H1 (cell line): ENCODE data around the gene PDE3A. TPM values are rescaled to one million over a fixed set of nuclear protein-coding genes. Genes with fewer than 3 reads are reported as not detected.

ENCODE experiments used
- CTCF ChIA-PET: fragments of 300-600 bp; sonication (Branson Sonifier 250); formaldehyde crosslinking; loops from one replicate; lab custom pipeline; 2021; ENCODE audit not compliant: partially characterized antibody; lab: Charles Lee
- POLR2A ChIA-PET: fragments of 300-600 bp; sonication (Branson Sonifier 250); formaldehyde crosslinking; loops from one replicate; lab custom pipeline; 2021; ENCODE audit warnings: inconsistent platforms; ENCODE audit not compliant: partially characterized antibody; lab: Charles Lee
- DNase-seq, 2 experiments: peaks; one replicate each; pipeline versions ENCODE4 v3.0.0 to v3.0.0-alpha.2; 2010 to 2022; ENCODE audit warnings: low spot score in 2 of 2, low read depth in 1 of 2, mixed read lengths in 1 of 2
- FAIRE-seq: peaks from 2 replicates; lab custom pipeline; 2011; peaks lifted over from hg19 to GRCh38; lab: Jason Lieb, UNC
- H2AFZ ChIP-seq: 2 replicates; pipeline ENCODE4 v1.8.1; 2012; ENCODE audit warnings: low read length, inconsistent platforms
- H2AK5ac ChIP-seq: 2 replicates; pipeline ENCODE4 v1.6.1; 2013; ENCODE audit warnings: low read depth, low read length
- H2BK120ac ChIP-seq: replicated peaks from 2 replicates; pipeline ENCODE3; 2013; ENCODE audit warnings: low read depth, low read length, inconsistent platforms
- H2BK12ac ChIP-seq: 2 replicates; pipeline ENCODE4 v1.6.1; 2013; ENCODE audit warnings: low read depth, low read length
- H2BK15ac ChIP-seq: 2 replicates; pipeline ENCODE4 v1.6.1; 2013; ENCODE audit warnings: low read length
- H2BK20ac ChIP-seq: 2 replicates; pipeline ENCODE4 v1.6.1; 2013; ENCODE audit warnings: low read length
- H2BK5ac ChIP-seq: 2 replicates; pipeline ENCODE4 v1.6.1; 2013; ENCODE audit warnings: low read depth, low read length
- H3K14ac ChIP-seq: 2 replicates; pipeline ENCODE4 v1.6.1; 2013; ENCODE audit warnings: inconsistent platforms; ENCODE audit not compliant: insufficient read length
- H3K18ac ChIP-seq: 2 replicates; pipeline ENCODE4 v1.6.1; 2013; ENCODE audit warnings: low read length; ENCODE audit errors: extremely low read depth
- H3K23ac ChIP-seq: 2 replicates; pipeline ENCODE4 v1.6.1; 2013; ENCODE audit warnings: inconsistent platforms; ENCODE audit not compliant: insufficient read length
- H3K23me2 ChIP-seq: 2 replicates; pipeline ENCODE4 v1.6.1; 2013; ENCODE audit warnings: low read depth, low read length
- H3K27ac ChIP-seq: 2 replicates; pipeline ENCODE4 v1.6.1; 2011; ENCODE audit warnings: low read depth, low read length, inconsistent platforms
- H3K27me3 ChIP-seq, 4 experiments: replicated peaks in 1 of 4; 1 replicate in 1 of 4; 2 replicates in 3 of 4; pipeline versions ENCODE4 v1.6.1 to v1.8.1; 2011 to 2013; ENCODE audit warnings: low read length in 3 of 4, mild to moderate bottlenecking in 3 of 4, inconsistent platforms in 2 of 4, mixed read lengths in 2 of 4, moderate library complexity in 1 of 4; ENCODE audit not compliant: control insufficient read depth in 3 of 4, insufficient read depth in 3 of 4; ENCODE audit errors: extremely low read depth in 1 of 4
- H3K36me3 ChIP-seq, 4 experiments: 2 replicates each; pipeline versions ENCODE4 v1.6.1 to v1.8.1; 2011 to 2013; ENCODE audit warnings: mild to moderate bottlenecking in 4 of 4, low read length in 3 of 4, moderate library complexity in 2 of 4, control low read depth in 1 of 4, inconsistent platforms in 1 of 4; ENCODE audit not compliant: insufficient read depth in 4 of 4, control insufficient read depth in 2 of 4
- H3K4ac ChIP-seq: replicated peaks from 2 replicates; pipeline ENCODE3; 2013; ENCODE audit warnings: low read length, low read depth, mixed read lengths, inconsistent platforms; ENCODE audit not compliant: insufficient read length
- H3K4me1 ChIP-seq, 4 experiments: replicated peaks in 1 of 4; 1 replicate in 1 of 4; 2 replicates in 3 of 4; pipeline versions ENCODE4 v1.6.1 to v1.8.1; 2011 to 2013; ENCODE audit warnings: low read length in 3 of 4, inconsistent platforms in 2 of 4, mixed read lengths in 1 of 4; ENCODE audit not compliant: insufficient read depth in 4 of 4, control insufficient read depth in 3 of 4
- H3K4me2 ChIP-seq, 2 experiments: 2 replicates each; pipeline versions ENCODE4 v1.6.1 to v1.8.1; 2011 to 2013; ENCODE audit warnings: low read depth in 2 of 2, low read length in 2 of 2, control low read depth in 1 of 2, inconsistent platforms in 1 of 2, mild to moderate bottlenecking in 1 of 2; ENCODE audit not compliant: insufficient read depth in 1 of 2
- H3K4me3 ChIP-seq, 4 experiments: fragments of 200-600, 300-600 bp in 1 of 4; sonication (generic), shearing (Covaris generic), sonication (Bioruptor Twin) in 1 of 4; 2 replicates each; pipeline versions ENCODE4 v1.5.1 to v1.8.1; 2011 to 2016; ENCODE audit warnings: low read length in 4 of 4, low read depth in 3 of 4, control low read depth in 2 of 4, inconsistent platforms in 2 of 4, mild to moderate bottlenecking in 2 of 4, mixed read lengths in 1 of 4, moderate library complexity in 1 of 4; ENCODE audit not compliant: insufficient read depth in 2 of 4; ENCODE audit errors: extremely low read depth in 1 of 4
- H3K56ac ChIP-seq: replicated peaks from 2 replicates; pipeline ENCODE3; 2013; ENCODE audit warnings: low read depth, mild to moderate bottlenecking, mixed read lengths, low read length, inconsistent platforms; ENCODE audit not compliant: insufficient read length
- H3K79me1 ChIP-seq: 2 replicates; pipeline ENCODE4 v1.6.1; 2013; ENCODE audit warnings: low read depth, low read length, control low read depth
- H3K79me2 ChIP-seq, 2 experiments: 2 replicates each; pipeline versions ENCODE4 v1.6.1 to v1.8.1; 2012 to 2013; ENCODE audit warnings: low read length in 2 of 2, mild to moderate bottlenecking in 2 of 2, inconsistent platforms in 1 of 2; ENCODE audit not compliant: insufficient read depth in 2 of 2, control insufficient read depth in 1 of 2
- H3K9ac ChIP-seq, 4 experiments: replicated peaks in 1 of 4; 1 replicate in 1 of 4; 2 replicates in 3 of 4; pipeline versions ENCODE4 v1.6.1 to v1.8.1; 2011 to 2013; ENCODE audit warnings: low read depth in 3 of 4, low read length in 3 of 4, control low read depth in 2 of 4, mild to moderate bottlenecking in 2 of 4, moderate library complexity in 2 of 4, inconsistent platforms in 1 of 4; ENCODE audit errors: extremely low read depth in 1 of 4
- H3K9me3 ChIP-seq, 2 experiments: 2 replicates each; pipeline versions ENCODE4 v1.6.1 to v1.8.1; 2012 to 2013; ENCODE audit warnings: mild to moderate bottlenecking in 2 of 2, moderate library complexity in 2 of 2, control low read depth in 1 of 2, inconsistent platforms in 1 of 2, low read depth in 1 of 2, low read length in 1 of 2, mixed read lengths in 1 of 2; ENCODE audit not compliant: insufficient read depth in 2 of 2
- H4K20me1 ChIP-seq, 2 experiments: replicated peaks in 1 of 2; 2 replicates each; pipeline versions ENCODE3 to v1.8.1; 2011 to 2013; ENCODE audit warnings: inconsistent platforms in 2 of 2, low read length in 2 of 2, mild to moderate bottlenecking in 1 of 2; ENCODE audit not compliant: insufficient read depth in 2 of 2, control insufficient read depth in 1 of 2
- H4K5ac ChIP-seq: 2 replicates; pipeline ENCODE4 v1.6.1; 2013; ENCODE audit warnings: low read length, low read depth, mixed read lengths, inconsistent platforms; ENCODE audit not compliant: insufficient read length
- H4K8ac ChIP-seq: 2 replicates; pipeline ENCODE4 v1.8.0; 2013; ENCODE audit warnings: mild to moderate bottlenecking, moderate library complexity, low read length, inconsistent platforms; ENCODE audit not compliant: insufficient read depth; ENCODE audit errors: extremely low read depth
- H4K91ac ChIP-seq: replicated peaks from 2 replicates; pipeline ENCODE3; 2013; ENCODE audit warnings: low read length, mixed read lengths, inconsistent platforms; ENCODE audit not compliant: insufficient read length
- ASH2L ChIP-seq: fragments of 200-600, 300-600 bp; sonication (generic); IDR thresholded peaks from one replicate; pipeline ENCODE4 v1.7.1; 2017; ENCODE audit warnings: low read length
- HDAC6 ChIP-seq: IDR thresholded peaks from one replicate; pipeline ENCODE4 v1.7.1; 2012; ENCODE audit warnings: low read depth, mild to moderate bottlenecking, inconsistent platforms, low read length, moderate library complexity
- SIRT6 ChIP-seq: IDR thresholded peaks from one replicate; pipeline ENCODE4 v1.7.1; 2012; ENCODE audit warnings: low read length, inconsistent platforms
- WGBS, 2 experiments: shearing (Covaris generic) in 1 of 2; methylation state at CpG; one replicate each; pipeline versions ENCODE4 v1.1.6 to v1.1.7; 2013 to 2015; ENCODE audit warnings: low lambda C conversion rate in 2 of 2, mixed read lengths in 2 of 2, inconsistent platforms in 1 of 2, low coverage in 1 of 2, missing lambda C conversion rate in 1 of 2; ENCODE audit not compliant: insufficient replicate concordance in 2 of 2, insufficient coverage in 1 of 2, insufficient read length in 1 of 2; ENCODE audit errors: extremely low coverage in 1 of 2, missing lambda C conversion rate in 1 of 2; 5-methylcytosine and 5-hydroxymethylcytosine counted together
- polyA plus RNA-seq, 7 experiments: library from polyadenylated mRNA; depleted of rRNA in 3 of 7; stranded (reverse) in 5 of 7; unstranded in 2 of 7; fragments of >200 nt in 5 of 7; fragments of 200-250 nt in 2 of 7; gene quantifications; 1 replicate in 5 of 7; 2 replicates in 1 of 7; 4 replicates in 1 of 7; pipeline versions ENCODE4 v1.2.1 to v1.2.3, GENCODE V29; 2011 to 2013; ENCODE audit warnings: missing spikeins in 2 of 7, mixed read lengths in 2 of 7
- total RNA-seq: library from RNA; stranded (reverse); fragmentation: NEBNext Ultra II Directional; extraction: Animal tissue kit (Norgen Biotek cat#: 25700); gene quantifications from 2 replicates; pipeline ENCODE4 v1.2.1, GENCODE V29; 2021

The PDE3A gene
- total and polyA plus RNA-seq, 2 of the 8 experiments (the other 6 are each of a cell fraction or from before 2014, with no cell fraction given): 1.4 to 3.4 TPM

DNA sequence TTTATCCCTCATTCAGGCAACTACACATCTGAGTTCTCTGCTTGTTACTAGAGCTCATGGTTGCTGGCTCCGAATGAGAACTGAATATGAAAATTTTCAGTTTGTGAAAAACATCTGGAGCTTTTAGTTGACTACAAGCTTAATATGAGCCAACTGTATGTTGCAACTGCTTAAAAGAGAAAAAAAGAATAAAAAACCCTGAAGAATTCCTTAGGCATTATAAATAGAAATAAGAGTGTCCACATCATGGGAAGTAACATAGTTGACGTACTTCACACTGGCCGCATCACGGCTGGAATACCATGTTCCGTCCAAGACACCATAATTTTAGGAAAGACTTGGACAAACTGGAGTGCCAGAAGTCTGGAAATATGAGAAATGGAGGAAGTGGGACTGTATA lies 57.9 kb downstream of the PDE3A start:
- Histone ChIP-seq H4K5ac (no peak overlapping the region), H2AK5ac (no peak overlapping the region), H3K79me2 (no peaks in the 10 kb centered on the region), H4K20me1 (no peaks in the 10 kb centered on the region), H3K4me1 (peaks cover 0 to 5% (median 0%) of the 10 kb centered on the region in 4 experiments; a peak in 2 of 7 replicates), H2BK20ac (no peak overlapping the region)
- CTCF ChIA-PET: interaction anchor here (1.0 to 1.4 kb wide), 2 partner anchors 12 to 145 kb away, joined by 3 read pairs; no protein-coding TSS in a partner anchor
- TF ChIP-seq HDAC6 (no peak), ASH2L (no peak), SIRT6 (no peak)
- TF ChIP-seq, all 59 proteins: peak for 0
- Histone ChIP-seq H3K14ac (no peak overlapping the region), H3K56ac (no peak overlapping the region), H3K27ac (no peak overlapping the region), H3K18ac (no peak overlapping the region), H4K91ac (no peak overlapping the region), H2BK15ac (no peak overlapping the region), H2BK120ac (no peak overlapping the region), H3K79me1 (no peaks in the 10 kb centered on the region), H3K23me2 (no peaks in the 10 kb centered on the region), H2BK5ac (no peak overlapping the region), H2BK12ac (no peak overlapping the region), H3K4me3 (no peak overlapping the region), H3K4ac (no peak overlapping the region), H3K9ac (no peak overlapping the region), H4K8ac (no peak overlapping the region), H3K4me2 (no peak overlapping the region), H3K27me3 (no peaks in the 10 kb centered on the region), H2AFZ (no peak overlapping the region), H3K36me3 (no peaks in the 10 kb centered on the region), H3K9me3 (no peaks in the 10 kb centered on the region), H3K23ac (no peak overlapping the region)
- WGBS, 2 experiments: 90% methylated on average over 5 of the region's 5 CpGs; no CpG with 5 or more reads in 1 of the 2 experiments
- POLR2A ChIA-PET: no interaction called here
- FAIRE-seq (no peak), DNase-seq (no peak)
